NB4 (cell line): ENCODE results near the gene STK33.

ENCODE experiments used
- DNase-seq: peaks from one replicate; pipeline ENCODE4 v3.0.0; 2010; ENCODE audit warnings: low read depth
- H3K4me3 ChIP-seq: one replicate; pipeline ENCODE4 v1.5.1; 2011; ENCODE audit warnings: mild to moderate bottlenecking, low read depth, low read length, moderate library complexity
- MAX ChIP-seq: IDR thresholded peaks from 2 replicates; pipeline ENCODE4 v1.6.1; 2011; ENCODE audit warnings: low read depth, low read length
- MYC ChIP-seq: IDR thresholded peaks from 2 replicates; pipeline ENCODE4 v1.6.1; 2011; ENCODE audit warnings: low read depth, low read length
- POLR2A ChIP-seq: IDR thresholded peaks from 2 replicates; pipeline ENCODE4 v1.6.1; 2011; ENCODE audit warnings: mild to moderate bottlenecking; ENCODE audit not compliant: insufficient read length; ENCODE audit errors: extremely low read depth
- TF ChIP-seq, protein P1 (sequence below): IDR thresholded peaks from one replicate; pipeline ENCODE4 v1.5.1; 2012; ENCODE audit warnings: low read depth, low read length

Gene STK33

DNA sequence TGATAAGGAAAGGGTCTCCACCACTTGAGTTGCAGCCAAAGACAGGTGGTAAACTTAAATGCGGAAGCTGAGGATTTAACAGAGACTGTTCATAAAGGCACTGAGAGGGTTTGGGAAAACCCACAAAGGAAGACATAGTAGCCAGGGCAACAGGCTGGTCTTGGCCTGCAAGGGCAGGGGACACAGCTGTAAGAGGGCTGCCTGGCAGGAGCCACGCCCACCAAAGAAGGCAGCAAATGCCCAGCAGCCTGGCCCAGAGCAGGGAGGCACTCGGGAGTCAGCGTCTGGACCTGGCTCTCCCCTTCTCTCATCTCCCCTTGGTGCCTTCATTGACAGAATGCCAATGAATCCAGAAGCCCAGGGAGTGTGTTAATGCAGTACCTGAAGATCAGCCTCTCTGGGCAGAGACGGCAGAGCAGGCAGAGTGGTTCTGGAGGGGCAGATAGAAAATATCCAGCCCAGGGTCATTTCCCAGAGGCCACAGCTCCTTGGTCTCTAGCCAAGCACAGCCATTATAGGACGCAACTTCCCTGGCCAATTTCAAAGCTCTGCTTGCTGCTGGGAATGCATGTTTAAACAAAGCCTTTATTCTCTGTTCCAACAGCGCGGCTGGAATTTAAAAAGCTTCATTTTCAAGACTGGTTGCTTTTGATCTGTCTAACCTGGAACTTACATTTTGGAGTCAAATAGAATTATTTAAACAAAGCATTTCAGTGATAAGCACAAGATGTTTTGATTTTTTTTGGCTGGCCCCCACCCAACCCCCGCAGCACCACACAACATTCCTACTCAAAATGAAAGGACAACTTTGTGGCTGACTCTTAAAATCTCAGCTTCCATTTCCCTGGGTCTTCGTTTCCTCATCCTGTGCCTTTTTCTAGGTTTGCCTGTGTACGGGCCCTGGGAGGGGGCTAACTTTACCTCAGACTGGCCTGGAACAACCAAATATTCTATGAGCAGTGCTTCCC, 204.7 kb downstream of the STK33 start:
- H3K4me3 ChIP-seq, result no peak overlapping the region
- no peak for DNase-seq
- TF ChIP-seq POLR2A, result no peak
- TF ChIP-seq MYC, result no peak
- no peak for TF ChIP-seq MAX
- TF ChIP-seq, protein P1, sequence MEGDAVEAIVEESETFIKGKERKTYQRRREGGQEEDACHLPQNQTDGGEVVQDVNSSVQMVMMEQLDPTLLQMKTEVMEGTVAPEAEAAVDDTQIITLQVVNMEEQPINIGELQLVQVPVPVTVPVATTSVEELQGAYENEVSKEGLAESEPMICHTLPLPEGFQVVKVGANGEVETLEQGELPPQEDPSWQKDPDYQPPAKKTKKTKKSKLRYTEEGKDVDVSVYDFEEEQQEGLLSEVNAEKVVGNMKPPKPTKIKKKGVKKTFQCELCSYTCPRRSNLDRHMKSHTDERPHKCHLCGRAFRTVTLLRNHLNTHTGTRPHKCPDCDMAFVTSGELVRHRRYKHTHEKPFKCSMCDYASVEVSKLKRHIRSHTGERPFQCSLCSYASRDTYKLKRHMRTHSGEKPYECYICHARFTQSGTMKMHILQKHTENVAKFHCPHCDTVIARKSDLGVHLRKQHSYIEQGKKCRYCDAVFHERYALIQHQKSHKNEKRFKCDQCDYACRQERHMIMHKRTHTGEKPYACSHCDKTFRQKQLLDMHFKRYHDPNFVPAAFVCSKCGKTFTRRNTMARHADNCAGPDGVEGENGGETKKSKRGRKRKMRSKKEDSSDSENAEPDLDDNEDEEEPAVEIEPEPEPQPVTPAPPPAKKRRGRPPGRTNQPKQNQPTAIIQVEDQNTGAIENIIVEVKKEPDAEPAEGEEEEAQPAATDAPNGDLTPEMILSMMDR, result no peak

DNA sequence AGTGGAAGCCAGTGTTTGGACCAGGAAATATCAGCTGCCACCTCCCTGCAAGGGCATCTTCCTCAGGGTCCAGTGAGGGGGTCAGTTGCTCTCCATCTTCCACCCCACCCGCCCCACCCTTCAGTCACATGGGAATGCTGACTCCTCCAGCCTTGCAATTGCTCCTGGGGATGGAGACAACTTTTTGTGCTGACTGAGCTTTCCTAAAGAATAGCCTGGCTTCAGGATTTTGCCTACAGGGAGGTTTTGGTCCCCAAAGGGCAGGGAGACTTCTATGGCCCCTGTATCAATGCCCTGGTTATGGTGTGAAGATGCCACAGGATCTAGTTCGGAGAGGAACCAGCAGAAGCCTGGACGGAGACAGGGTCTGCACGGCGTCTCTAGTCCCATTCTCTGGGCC, 206.3 kb downstream of the STK33 start:
- TF ChIP-seq, protein P1, result no peak
- no peak for TF ChIP-seq MAX
- TF ChIP-seq POLR2A, result no peak
- no peak for TF ChIP-seq MYC
- no peak overlapping the region for H3K4me3 ChIP-seq
- DNase-seq, result no peak

- no peak for DNase-seq
- TF ChIP-seq, protein P1, result no peak
- TF ChIP-seq MAX (no peak), MYC (no peak), POLR2A (no peak)
- H3K4me3 ChIP-seq, result no peak overlapping the region
These were observed 206.9 kb downstream of the STK33 start for GRCh38 chr11:8387141-8387540.

DNA sequence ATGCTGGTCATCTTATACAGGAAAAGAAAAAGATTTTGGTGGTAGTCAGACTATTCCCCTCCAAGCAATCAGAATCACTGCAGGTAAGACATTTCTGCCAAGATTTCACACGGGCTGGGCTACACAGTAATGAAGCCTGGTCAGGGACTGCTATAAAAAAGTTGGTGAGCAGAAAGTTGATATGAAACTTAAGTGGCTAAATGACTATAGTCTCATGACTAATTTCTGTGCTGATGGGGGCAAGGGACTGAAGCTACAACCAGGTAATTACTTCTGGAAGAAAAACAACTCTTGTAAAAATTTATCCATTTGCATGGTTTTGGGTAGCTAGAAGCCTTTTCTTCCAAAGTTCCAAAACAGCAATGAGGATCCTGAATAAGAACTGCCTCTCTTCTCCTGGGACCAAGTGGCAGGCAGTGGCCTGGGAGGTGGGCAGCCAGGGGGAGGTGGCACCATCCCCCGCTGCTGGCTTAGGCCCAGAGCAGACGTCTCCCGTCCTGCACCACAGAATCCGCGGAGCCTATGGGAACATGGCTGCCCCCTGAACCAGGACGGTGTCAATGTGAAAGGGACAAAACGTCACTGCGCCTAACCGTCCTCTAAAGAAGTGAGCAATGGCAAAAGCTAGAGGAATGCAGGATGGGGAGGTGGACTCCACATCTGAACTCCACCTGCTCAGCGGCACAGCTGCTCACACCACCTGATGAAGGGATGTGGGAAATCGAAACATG, 207.7 kb downstream of the STK33 start:
- no peak overlapping the region for H3K4me3 ChIP-seq
- TF ChIP-seq MAX (no peak), POLR2A (no peak), MYC (no peak)
- TF ChIP-seq, protein P1, result no peak
- no peak for DNase-seq

GRCh38 chr11:8384199-8384821, 209.7 kb downstream of the STK33 start:
- H3K4me3 ChIP-seq, result no peak overlapping the region
- peak; percentile 50 for DNase-seq
- no peak for TF ChIP-seq MAX
- TF ChIP-seq MYC, result no peak
- TF ChIP-seq POLR2A, result no peak
- TF ChIP-seq, protein P1, result no peak
